Tibial artery (tissue), 4 donors: Measurements from ENCODE around the gene EGR4.
A peak's percentile ranks its signal among the peaks of the same experiment; 100 is the strongest.

ENCODE experiments used
- DNase-seq, 2 donors: peaks; one replicate each; pipeline ENCODE4 v3.0.0-alpha.2; 2019
- H3K27ac ChIP-seq, 2 donors: fragments of 200-600 bp; sonication (generic) in 1 of 2; 1 replicate in 1 of 2; 2 replicates in 1 of 2; pipeline ENCODE4 v1.5.1; 2018 to 2019; ENCODE audit warnings: mild to moderate bottlenecking in 1 of 2
- H3K27me3 ChIP-seq, 2 donors: fragments of 200-600 bp; sonication (generic) in 1 of 2; one replicate each; pipeline versions ENCODE4 v1.5.1 to v1.6.0; 2016 to 2019
- H3K36me3 ChIP-seq, 3 donors: fragments of 200-600 bp; sonication (generic) in 2 of 3; one replicate each; pipeline ENCODE4 v1.5.1; 2016 to 2019; ENCODE audit warnings: mild to moderate bottlenecking in 2 of 3
- H3K4me1 ChIP-seq, 4 donors: fragments of 200-600 bp; sonication (generic) in 2 of 4; 1 replicate in 3 of 4; 2 replicates in 1 of 4; pipeline ENCODE4 v1.5.1; 2016 to 2019
- H3K4me3 ChIP-seq, 2 donors: fragments of 200-600 bp; sonication (generic) in 1 of 2; 1 replicate in 1 of 2; 2 replicates in 1 of 2; pipeline ENCODE4 v1.5.1; 2018 to 2019; ENCODE audit warnings: mild to moderate bottlenecking in 2 of 2
- H3K9me3 ChIP-seq, 3 donors: fragments of 200-600 bp; sonication (generic) in 1 of 3; one replicate each; pipeline ENCODE4 v1.5.1; 2016 to 2019
- intact Hi-C: fragments of 100-400 bp; cut with DNase I; formaldehyde crosslinking; loops from one replicate; pipeline ENCODE4 v1.15.0; 2023; ENCODE audit warnings: low total_unique reads
- TF ChIP-seq, protein P1 (sequence below), 2 experiments: fragments of 200-600 bp in 1 of 2; fragments of 450-650 bp in 1 of 2; IDR thresholded peaks; one replicate each; pipeline ENCODE4 v1.5.1; 2017 to 2019; ENCODE audit warnings: antibody characterized with exemption in 2 of 2, mild to moderate bottlenecking in 1 of 2, moderate library complexity in 1 of 2

The EGR4 gene

DNA sequence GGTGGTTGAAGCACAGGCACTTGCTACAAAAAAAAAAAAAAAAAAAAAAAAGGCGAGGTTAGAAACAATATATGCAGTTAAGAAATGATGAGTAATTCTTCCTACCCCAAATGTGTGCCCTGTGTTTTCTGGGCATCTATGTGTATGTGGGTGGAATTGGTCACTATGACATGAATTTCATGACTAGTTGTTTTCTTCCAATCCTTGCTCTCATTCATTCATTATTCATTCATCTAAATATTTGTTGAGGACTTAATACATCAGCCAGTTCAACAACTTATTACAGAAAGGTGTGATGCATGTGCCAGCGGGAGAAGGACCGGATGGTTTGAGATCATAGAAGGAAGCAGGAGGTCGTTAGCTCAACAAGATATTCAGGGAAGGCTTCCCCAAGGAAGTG, 8.3 kb upstream of the EGR4 start:
- Histone ChIP-seq H3K27ac (no peak overlapping the region), H3K4me3 (no peak overlapping the region), H3K4me1 (no peaks in the 10 kb centered on the region), H3K9me3 (no peaks in the 10 kb centered on the region), H3K27me3 (peaks cover 0 to 13% of the 10 kb centered on the region in 2 donors), H3K36me3 (no peaks in the 10 kb centered on the region)
- TF ChIP-seq, protein P1, sequence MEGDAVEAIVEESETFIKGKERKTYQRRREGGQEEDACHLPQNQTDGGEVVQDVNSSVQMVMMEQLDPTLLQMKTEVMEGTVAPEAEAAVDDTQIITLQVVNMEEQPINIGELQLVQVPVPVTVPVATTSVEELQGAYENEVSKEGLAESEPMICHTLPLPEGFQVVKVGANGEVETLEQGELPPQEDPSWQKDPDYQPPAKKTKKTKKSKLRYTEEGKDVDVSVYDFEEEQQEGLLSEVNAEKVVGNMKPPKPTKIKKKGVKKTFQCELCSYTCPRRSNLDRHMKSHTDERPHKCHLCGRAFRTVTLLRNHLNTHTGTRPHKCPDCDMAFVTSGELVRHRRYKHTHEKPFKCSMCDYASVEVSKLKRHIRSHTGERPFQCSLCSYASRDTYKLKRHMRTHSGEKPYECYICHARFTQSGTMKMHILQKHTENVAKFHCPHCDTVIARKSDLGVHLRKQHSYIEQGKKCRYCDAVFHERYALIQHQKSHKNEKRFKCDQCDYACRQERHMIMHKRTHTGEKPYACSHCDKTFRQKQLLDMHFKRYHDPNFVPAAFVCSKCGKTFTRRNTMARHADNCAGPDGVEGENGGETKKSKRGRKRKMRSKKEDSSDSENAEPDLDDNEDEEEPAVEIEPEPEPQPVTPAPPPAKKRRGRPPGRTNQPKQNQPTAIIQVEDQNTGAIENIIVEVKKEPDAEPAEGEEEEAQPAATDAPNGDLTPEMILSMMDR (IDR thresholded peaks at IDR 0.05): no peak
- intact Hi-C loops: no loop called here
- DNase-seq: peak in 1 of 2 donors; percentile 1

DNA sequence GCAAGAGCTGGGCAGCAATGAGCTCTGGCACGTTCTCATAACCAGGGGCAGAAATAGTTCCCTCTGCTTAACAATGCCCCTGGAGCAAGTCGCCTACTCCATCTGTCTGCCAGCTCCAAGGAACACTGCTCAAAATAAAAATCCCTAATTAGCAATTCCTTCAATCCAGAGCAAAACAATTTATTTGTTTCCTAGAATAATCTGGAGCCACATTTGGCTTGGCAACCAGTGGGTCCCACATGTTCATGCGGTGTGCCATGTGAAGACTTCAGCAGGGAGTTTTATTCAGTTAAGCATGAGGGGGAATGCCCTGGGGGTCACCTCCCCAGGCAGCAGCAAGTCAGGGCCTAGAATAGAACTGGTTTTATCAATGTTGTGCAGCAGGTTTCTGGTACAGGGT, 7.6 kb upstream of the EGR4 start:
- Histone ChIP-seq H3K27ac (no peak overlapping the region), H3K27me3 (peaks cover 0 to 15% of the 10 kb centered on the region in 2 donors), H3K4me1 (no peaks in the 10 kb centered on the region), H3K9me3 (no peaks in the 10 kb centered on the region), H3K4me3 (no peak overlapping the region), H3K36me3 (no peaks in the 10 kb centered on the region)
- DNase-seq: peak in 1 of 2 donors; percentile 27
- TF ChIP-seq, protein P1 (IDR thresholded peaks at IDR 0.05): no peak
- intact Hi-C loops: no loop called here

DNA sequence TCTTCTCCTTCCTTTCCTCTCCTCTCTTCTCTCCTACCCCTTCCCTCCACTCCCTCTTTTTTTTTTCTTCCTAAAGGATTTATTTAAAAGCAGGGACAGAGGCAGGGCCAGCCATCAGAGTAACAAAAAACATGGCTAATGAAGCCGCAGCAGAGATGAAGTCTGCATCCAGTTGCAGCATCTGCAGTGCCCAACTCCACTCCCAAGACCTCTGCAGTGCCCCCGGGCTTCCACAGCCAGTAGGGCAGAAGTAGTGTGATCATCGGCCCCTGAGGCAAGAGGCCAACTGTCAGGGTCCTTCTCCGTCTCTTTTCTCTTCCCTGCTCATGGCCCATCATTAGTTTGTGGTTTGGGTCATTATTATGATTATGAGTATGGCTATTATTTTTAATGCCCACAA, 4.2 kb upstream of the EGR4 start:
- TF ChIP-seq, protein P1 (IDR thresholded peaks at IDR 0.05): no peak
- Histone ChIP-seq H3K4me1 (peaks cover 0 to 12% (median 7%) of the 10 kb centered on the region in 4 donors), H3K36me3 (no peaks in the 10 kb centered on the region), H3K9me3 (no peaks in the 10 kb centered on the region), H3K27ac (no peak overlapping the region), H3K4me3 (no peak overlapping the region), H3K27me3 (peaks cover 0 to 48% of the 10 kb centered on the region in 2 donors)
- intact Hi-C loops: no loop called here
- no peak for DNase-seq

DNA sequence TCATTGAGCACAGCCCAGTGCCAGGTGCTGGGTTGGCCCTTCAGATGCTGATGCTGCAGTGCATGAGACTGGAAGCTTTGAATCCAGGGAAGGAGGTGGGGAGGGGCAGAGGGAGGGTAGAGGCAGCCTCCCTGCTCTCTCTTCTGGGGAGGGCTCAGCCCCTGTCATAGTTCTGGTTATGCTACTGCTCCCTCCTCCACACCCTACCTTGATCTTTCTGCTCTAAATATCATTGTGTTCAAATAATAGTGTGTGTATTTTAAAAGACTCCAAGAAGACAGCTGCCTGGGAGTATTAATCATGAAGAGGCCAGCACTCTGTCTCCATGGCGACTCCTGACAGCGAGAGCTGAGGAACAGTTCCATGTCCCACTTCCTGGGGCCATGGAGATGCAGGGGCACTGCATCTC, 3.8 kb upstream of the EGR4 start:
- TF ChIP-seq, protein P1 (IDR thresholded peaks at IDR 0.05): no peak
- Histone ChIP-seq H3K27me3 (peaks cover 0 to 53% of the 10 kb centered on the region in 2 donors), H3K27ac (no peak overlapping the region), H3K36me3 (no peaks in the 10 kb centered on the region), H3K4me3 (no peak overlapping the region), H3K9me3 (no peaks in the 10 kb centered on the region), H3K4me1 (peaks cover 0 to 15% (median 7%) of the 10 kb centered on the region in 4 donors)
- no peak for DNase-seq
- intact Hi-C loops: no loop called here

DNA sequence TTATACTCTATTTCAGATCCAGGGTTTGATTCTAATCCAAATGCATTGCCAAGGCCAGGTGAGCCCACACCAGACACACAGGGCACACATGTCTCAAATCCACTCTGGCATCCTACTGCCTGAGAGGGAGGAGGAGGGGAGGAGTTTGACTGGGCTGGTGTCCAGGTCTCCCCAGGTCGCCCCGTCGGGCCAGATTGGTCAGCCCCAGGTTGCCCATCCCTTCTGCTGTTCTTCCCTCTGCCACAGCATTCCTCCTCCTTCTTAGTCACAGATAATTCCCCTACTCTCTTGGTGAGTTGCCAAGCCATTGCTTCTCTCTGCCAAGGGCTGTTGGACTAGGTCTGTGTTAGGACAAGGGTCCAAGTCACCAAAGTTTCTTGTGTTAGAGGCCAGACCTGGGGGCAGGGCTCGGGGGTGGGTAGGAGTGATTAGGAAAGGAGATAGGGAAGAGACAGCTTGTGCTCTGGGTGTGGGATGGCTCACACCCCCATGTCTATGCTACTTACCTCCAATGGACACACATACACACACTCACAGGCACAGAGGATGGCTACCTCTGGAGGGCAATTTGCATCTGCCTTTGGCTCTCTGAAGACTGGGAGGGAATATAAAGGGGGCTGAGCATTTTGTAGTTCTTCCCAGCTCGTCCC, 2.5 kb upstream of the EGR4 start:
- Histone ChIP-seq H3K4me3 (no peak overlapping the region), H3K4me1 (peaks cover 0 to 27% (median 16%) of the 10 kb centered on the region in 4 donors), H3K36me3 (no peaks in the 10 kb centered on the region), H3K9me3 (no peaks in the 10 kb centered on the region), H3K27ac (no peak overlapping the region), H3K27me3 (peaks cover 0 to 66% of the 10 kb centered on the region in 2 donors)
- peak in 1 of 2 donors; percentile 48 for DNase-seq
- intact Hi-C loops: no loop called here
- TF ChIP-seq, protein P1 (IDR thresholded peaks at IDR 0.05): no peak
